ENCODE results near the gene GALNS.

GALNS gene

GRCh38 chr16:88769617-88770460 is 86.9 kb downstream of the GALNS start:
- H3K27me3 ChIP-seq (ENCODE audit: insufficient read depth, low read length, poor library complexity, severe bottlenecking): no peaks in the 10 kb centered on the region
- H4K20me1 ChIP-seq (ENCODE audit: insufficient read depth, low read length, poor library complexity, severe bottlenecking): peaks cover 46% of the 10 kb centered on the region
- H3K4me1 ChIP-seq (ENCODE audit: insufficient read depth, low read length, poor library complexity, severe bottlenecking): peaks cover 3% of the 10 kb centered on the region
- H3K79me2 ChIP-seq (ENCODE audit: insufficient read depth, low read length): peaks cover 86% of the 10 kb centered on the region
- no peak overlapping the region for H3K4me2 ChIP-seq (ENCODE audit: low read depth, low read length, poor library complexity, severe bottlenecking)
- no peak overlapping the region for H3K4me3 ChIP-seq (ENCODE audit: low read length, poor library complexity, severe bottlenecking)
- no peaks in the 10 kb centered on the region for H3F3A ChIP-seq (ENCODE audit: low read depth)
- H3K9ac ChIP-seq (ENCODE audit: low read depth, low read length, poor library complexity, severe bottlenecking): no peak overlapping the region
- no peak overlapping the region for H2AFZ ChIP-seq (ENCODE audit: low read length)
- no peaks in the 10 kb centered on the region for H3K9me2 ChIP-seq (replicated peaks; ENCODE audit: low read depth, low read length)
- TF ChIP-seq EZH2phosphoT487 (IDR thresholded peaks at IDR 0.05; ENCODE audit: borderline replicate concordance): no peak
- no peak for TF ChIP-seq CTCF (conservative IDR thresholded peaks at IDR 0.05; ENCODE audit: low read length)
- no peaks in the 10 kb centered on the region for H3K9me3 ChIP-seq (ENCODE audit: insufficient read depth, low read depth, low read length)
- no peaks in the 10 kb centered on the region for H3K36me3 ChIP-seq (ENCODE audit: insufficient read depth, low read length)

GRCh38 chr16:88768071-88768783 is 88.5 kb downstream of the GALNS start:
- H3K4me1 ChIP-seq (ENCODE audit: insufficient read depth, low read length, poor library complexity, severe bottlenecking): peaks cover 3% of the 10 kb centered on the region
- H3K4me3 ChIP-seq (ENCODE audit: low read length, poor library complexity, severe bottlenecking): no peak overlapping the region
- H3K36me3 ChIP-seq (ENCODE audit: insufficient read depth, low read length): peaks cover 7% of the 10 kb centered on the region; the same call in 1 of the 2 replicates
- H3K9me2 ChIP-seq (replicated peaks; ENCODE audit: low read depth, low read length): no peaks in the 10 kb centered on the region
- peaks cover 45% of the 10 kb centered on the region for H4K20me1 ChIP-seq (ENCODE audit: insufficient read depth, low read length, poor library complexity, severe bottlenecking)
- TF ChIP-seq CTCF (conservative IDR thresholded peaks at IDR 0.05; ENCODE audit: low read length): no peak
- TF ChIP-seq EZH2phosphoT487 (IDR thresholded peaks at IDR 0.05; ENCODE audit: borderline replicate concordance): no peak
- no peaks in the 10 kb centered on the region for H3F3A ChIP-seq (ENCODE audit: low read depth)
- H3K27me3 ChIP-seq (ENCODE audit: insufficient read depth, low read length, poor library complexity, severe bottlenecking): no peaks in the 10 kb centered on the region
- H3K9me3 ChIP-seq (ENCODE audit: insufficient read depth, low read depth, low read length): no peaks in the 10 kb centered on the region
- H3K79me2 ChIP-seq (ENCODE audit: insufficient read depth, low read length): peaks cover 80% of the 10 kb centered on the region
- no peak overlapping the region for H3K9ac ChIP-seq (ENCODE audit: low read depth, low read length, poor library complexity, severe bottlenecking)
- peak overlapping the region; percentile 16 for H3K4me2 ChIP-seq (ENCODE audit: low read depth, low read length, poor library complexity, severe bottlenecking)
- H2AFZ ChIP-seq (ENCODE audit: low read length): no peak overlapping the region

- H3F3A ChIP-seq (ENCODE audit: low read depth): no peaks in the 10 kb centered on the region
- TF ChIP-seq EZH2phosphoT487 (IDR thresholded peaks at IDR 0.05; ENCODE audit: borderline replicate concordance) (no peak), CTCF (conservative IDR thresholded peaks at IDR 0.05; ENCODE audit: low read length) (no peak)
- H3K4me2 ChIP-seq (ENCODE audit: low read depth, low read length, poor library complexity, severe bottlenecking): peak overlapping the region; percentile 16
- peaks cover 7% of the 10 kb centered on the region; the same call in 1 of the 2 replicates for H3K36me3 ChIP-seq (ENCODE audit: insufficient read depth, low read length)
- H3K9me2 ChIP-seq (replicated peaks; ENCODE audit: low read depth, low read length): no peaks in the 10 kb centered on the region
- no peaks in the 10 kb centered on the region for H3K27me3 ChIP-seq (ENCODE audit: insufficient read depth, low read length, poor library complexity, severe bottlenecking)
- peaks cover 3% of the 10 kb centered on the region for H3K4me1 ChIP-seq (ENCODE audit: insufficient read depth, low read length, poor library complexity, severe bottlenecking)
- peaks cover 48% of the 10 kb centered on the region for H4K20me1 ChIP-seq (ENCODE audit: insufficient read depth, low read length, poor library complexity, severe bottlenecking)
- H2AFZ ChIP-seq (ENCODE audit: low read length): no peak overlapping the region
- no peaks in the 10 kb centered on the region for H3K9me3 ChIP-seq (ENCODE audit: insufficient read depth, low read depth, low read length)
- no peak overlapping the region for H3K4me3 ChIP-seq (ENCODE audit: low read length, poor library complexity, severe bottlenecking)
- peaks cover 81% of the 10 kb centered on the region for H3K79me2 ChIP-seq (ENCODE audit: insufficient read depth, low read length)
- no peak overlapping the region for H3K9ac ChIP-seq (ENCODE audit: low read depth, low read length, poor library complexity, severe bottlenecking)
These were observed 89.1 kb downstream of the GALNS start for GRCh38 chr16:88767546-88768070.

Measured in Loucy (cell line).